ENCODE results near the gene MRPL49.
"Not testable (repeated sequence)": the region's sequence is repeated elsewhere in the genome, so short reads cannot be mapped to it uniquely, and the experiment has no call there.

Gene MRPL49

GRCh38 chr11:65134952-65135632 lies 13.0 kb downstream of the MRPL49 start:
- peak; percentile 92 for DNase-seq

- DNase-seq, result no peak
These were observed 13.6 kb downstream of the MRPL49 start for GRCh38 chr11:65135633-65136145.

GRCh38 chr11:65136515-65137096 lies 14.5 kb downstream of the MRPL49 start:
- DNase-seq, result no peak

- DNase-seq, result no peak
These were observed 19.9 kb downstream of the MRPL49 start for GRCh38 chr11:65141896-65142494.

GRCh38 chr11:65147352-65148075 lies 25.4 kb downstream of the MRPL49 start:
- DNase-seq, result no peak

- DNase-seq, result no peak
These were observed 26.5 kb downstream of the MRPL49 start for GRCh38 chr11:65148657-65149056.

- not testable (repeated sequence) for DNase-seq
These were observed 28.0 kb downstream of the MRPL49 start for GRCh38 chr11:65150131-65150508.

GRCh38 chr11:65150509-65151299 lies 28.6 kb downstream of the MRPL49 start:
- peak; percentile 75 for DNase-seq

- no peak for DNase-seq
These were observed 29.3 kb downstream of the MRPL49 start for GRCh38 chr11:65151331-65151899.

- no peak for DNase-seq
These were observed 30.0 kb downstream of the MRPL49 start for GRCh38 chr11:65152122-65152521.

- no peak for DNase-seq
These were observed 34.1 kb downstream of the MRPL49 start for GRCh38 chr11:65156256-65156655.

GRCh38 chr11:65156926-65157325 lies 34.8 kb downstream of the MRPL49 start:
- DNase-seq, result no peak

GRCh38 chr11:65157336-65157735 lies 35.2 kb downstream of the MRPL49 start:
- no peak for DNase-seq

GRCh38 chr11:65159012-65159411 lies 36.9 kb downstream of the MRPL49 start:
- no peak for DNase-seq

- no peak for DNase-seq
These were observed 38.5 kb downstream of the MRPL49 start for GRCh38 chr11:65160643-65161042.

GRCh38 chr11:65163684-65164083 lies 41.6 kb downstream of the MRPL49 start:
- no peak for DNase-seq

GRCh38 chr11:65165410-65166317 lies 43.5 kb downstream of the MRPL49 start:
- no peak for DNase-seq

GRCh38 chr11:65166893-65167292 lies 44.8 kb downstream of the MRPL49 start:
- no peak for DNase-seq

- DNase-seq, result no peak
These were observed 45.5 kb downstream of the MRPL49 start for GRCh38 chr11:65167656-65168055.

- no peak for DNase-seq
These were observed 47.1 kb downstream of the MRPL49 start for GRCh38 chr11:65169164-65169641.

GRCh38 chr11:65170058-65170534 lies 48.0 kb downstream of the MRPL49 start, which contains the start of gene SPDYC:
TSS of gene SPDYC (plus strand) at chr11:65170233. CDS start at chr11:65171358, 1,125 bp downstream.
- no peak for DNase-seq
